Osteocyte (in vitro differentiated cells): ENCODE measurements around the gene MDN1. TPM values are rescaled to one million over a fixed set of nuclear protein-coding genes. Genes with fewer than 3 reads are reported as not detected.

Source experiments
- DNase-seq: peaks from one replicate; pipeline ENCODE4 v3.0.0; 2021; ENCODE audit warnings: mixed read lengths; ENCODE audit not compliant: unreplicated experiment; ENCODE audit errors: extremely low spot score
- H3K27ac Mint-ChIP-seq: one replicate; pipeline ENCODE4 v1.8.0; 2021; ENCODE audit warnings: mild to moderate bottlenecking, mixed read lengths; ENCODE audit not compliant: unreplicated experiment
- H3K27me3 Mint-ChIP-seq: one replicate; pipeline ENCODE4 v1.8.0; 2021; ENCODE audit warnings: mixed read lengths; ENCODE audit not compliant: unreplicated experiment
- H3K36me3 Mint-ChIP-seq: one replicate; pipeline ENCODE4 v1.8.0; 2021; ENCODE audit warnings: mixed read lengths; ENCODE audit not compliant: unreplicated experiment
- H3K4me1 Mint-ChIP-seq: one replicate; pipeline ENCODE4 v1.8.0; 2021; ENCODE audit warnings: mixed read lengths; ENCODE audit not compliant: unreplicated experiment
- H3K4me3 Mint-ChIP-seq: one replicate; pipeline ENCODE4 v1.8.0; 2021; ENCODE audit warnings: mild to moderate bottlenecking, moderate library complexity, mixed read lengths; ENCODE audit not compliant: unreplicated experiment
- H3K9me3 Mint-ChIP-seq: one replicate; pipeline ENCODE4 v1.8.0; 2021; ENCODE audit warnings: mixed read lengths; ENCODE audit not compliant: unreplicated experiment
- total RNA-seq: library from RNA; stranded (reverse); gene quantifications from 2 replicates; pipeline ENCODE4 v1.2.1, GENCODE V29; 2021
- TF ChIP-seq, protein P1 (sequence below): fragments of 200-600 bp; sonication (generic); IDR thresholded peaks from 2 replicates; pipeline ENCODE4 v1.5.0; 2021; ENCODE audit warnings: antibody characterized with exemption, mild to moderate bottlenecking, moderate library complexity

The MDN1 gene
- total RNA-seq, 1 donor from 2014 or later = 30.8 TPM

DNA sequence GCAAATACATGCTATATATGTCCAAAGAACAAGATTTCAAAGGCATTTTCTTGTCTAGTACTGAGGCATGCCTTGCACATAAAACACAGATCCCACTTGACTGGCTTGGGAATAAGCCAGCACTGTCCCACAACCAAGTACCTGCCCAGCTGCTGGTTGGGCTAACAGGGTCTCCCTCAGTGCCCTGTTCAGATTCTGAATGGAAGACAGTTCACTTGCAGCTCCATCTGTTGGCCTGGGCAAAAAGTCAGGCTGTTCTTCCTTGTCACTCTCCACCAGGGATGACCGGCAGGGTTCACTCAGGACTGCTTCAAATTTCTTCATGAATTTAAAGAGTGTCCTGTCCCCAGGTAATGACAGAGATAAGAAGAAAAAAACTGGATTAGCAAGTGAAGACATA is 136.6 kb downstream of the MDN1 start:
- H3K36me3 Mint-ChIP-seq = peaks cover 49% of the 10 kb centered on the region
- TF ChIP-seq, protein P1, sequence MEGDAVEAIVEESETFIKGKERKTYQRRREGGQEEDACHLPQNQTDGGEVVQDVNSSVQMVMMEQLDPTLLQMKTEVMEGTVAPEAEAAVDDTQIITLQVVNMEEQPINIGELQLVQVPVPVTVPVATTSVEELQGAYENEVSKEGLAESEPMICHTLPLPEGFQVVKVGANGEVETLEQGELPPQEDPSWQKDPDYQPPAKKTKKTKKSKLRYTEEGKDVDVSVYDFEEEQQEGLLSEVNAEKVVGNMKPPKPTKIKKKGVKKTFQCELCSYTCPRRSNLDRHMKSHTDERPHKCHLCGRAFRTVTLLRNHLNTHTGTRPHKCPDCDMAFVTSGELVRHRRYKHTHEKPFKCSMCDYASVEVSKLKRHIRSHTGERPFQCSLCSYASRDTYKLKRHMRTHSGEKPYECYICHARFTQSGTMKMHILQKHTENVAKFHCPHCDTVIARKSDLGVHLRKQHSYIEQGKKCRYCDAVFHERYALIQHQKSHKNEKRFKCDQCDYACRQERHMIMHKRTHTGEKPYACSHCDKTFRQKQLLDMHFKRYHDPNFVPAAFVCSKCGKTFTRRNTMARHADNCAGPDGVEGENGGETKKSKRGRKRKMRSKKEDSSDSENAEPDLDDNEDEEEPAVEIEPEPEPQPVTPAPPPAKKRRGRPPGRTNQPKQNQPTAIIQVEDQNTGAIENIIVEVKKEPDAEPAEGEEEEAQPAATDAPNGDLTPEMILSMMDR = no peak
- DNase-seq = no peak
- H3K27ac Mint-ChIP-seq = no peak overlapping the region
- H3K27me3 Mint-ChIP-seq = no peaks in the 10 kb centered on the region
- no peaks in the 10 kb centered on the region for H3K4me1 Mint-ChIP-seq
- H3K9me3 Mint-ChIP-seq = no peaks in the 10 kb centered on the region
- no peak overlapping the region for H3K4me3 Mint-ChIP-seq

DNA sequence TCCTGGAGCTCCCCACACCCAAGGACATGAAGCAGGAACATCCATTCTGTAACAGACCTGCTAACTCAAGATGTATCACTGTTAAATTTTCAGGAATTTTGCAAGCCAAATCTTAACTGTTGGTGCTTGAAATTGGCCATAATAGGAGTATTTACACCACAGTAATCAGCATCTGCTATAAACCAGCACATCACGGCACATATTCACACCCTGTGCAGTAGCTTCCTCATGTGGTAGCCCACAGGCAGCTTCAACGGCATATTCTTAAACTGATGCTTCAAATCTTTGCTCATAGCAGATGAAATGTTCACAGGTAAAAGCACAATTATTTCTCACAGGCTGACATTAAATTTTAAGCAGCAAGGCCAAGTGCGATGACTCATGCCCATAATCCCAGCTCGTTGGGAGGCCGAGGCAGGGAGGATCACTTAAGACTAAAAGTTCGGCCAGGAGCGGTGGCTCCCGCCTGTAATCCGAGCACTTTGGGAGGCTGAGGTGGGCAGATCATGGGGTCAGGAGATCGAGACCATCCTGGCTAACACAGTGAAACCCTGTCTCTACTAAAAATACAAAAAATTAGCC is 137.5 kb downstream of the MDN1 start:
- H3K27ac Mint-ChIP-seq = no peak overlapping the region
- H3K4me1 Mint-ChIP-seq = no peaks in the 10 kb centered on the region
- no peak for DNase-seq
- TF ChIP-seq, protein P1 = no peak
- H3K36me3 Mint-ChIP-seq = peaks cover 44% of the 10 kb centered on the region
- no peak overlapping the region for H3K4me3 Mint-ChIP-seq
- H3K27me3 Mint-ChIP-seq = no peaks in the 10 kb centered on the region
- H3K9me3 Mint-ChIP-seq = no peaks in the 10 kb centered on the region

DNA sequence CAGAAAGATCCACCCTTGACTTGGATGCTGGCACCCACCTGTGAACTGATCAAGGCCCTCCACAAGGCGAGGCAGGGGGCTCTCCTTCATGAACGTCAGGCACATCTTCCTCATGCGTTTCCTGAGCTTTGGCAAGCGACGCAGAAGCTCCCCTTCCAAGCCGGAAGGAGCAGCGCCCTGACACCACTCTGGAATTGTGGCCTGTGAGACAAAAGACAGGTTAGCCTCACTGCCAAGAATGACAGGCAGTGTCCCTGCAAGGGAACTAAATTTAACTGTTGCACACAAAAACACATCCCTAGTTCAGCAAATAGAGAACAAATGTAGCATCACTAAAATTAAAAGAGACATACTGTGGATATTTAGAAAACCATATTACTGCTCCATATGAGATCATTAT is 139.0 kb downstream of the MDN1 start:
- no peak for DNase-seq

DNA sequence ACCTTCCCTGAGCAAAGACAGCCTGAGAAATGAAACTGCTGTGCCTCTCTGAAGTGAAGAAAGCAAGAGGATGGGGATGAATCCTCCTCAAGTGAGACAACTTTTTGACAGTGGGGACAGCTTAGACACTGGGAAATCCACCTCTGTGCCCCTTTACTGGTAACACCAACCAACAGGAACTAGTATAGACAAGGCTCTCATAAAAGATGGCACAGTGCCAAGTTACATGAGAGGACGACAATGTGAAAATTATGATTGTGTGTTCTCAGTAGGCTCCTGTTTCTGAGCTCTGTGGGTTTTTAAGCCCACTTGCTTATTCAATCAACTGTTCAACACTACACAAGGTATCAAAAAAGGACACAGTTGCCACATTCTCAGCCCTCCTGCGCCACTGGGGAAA is 139.4 kb downstream of the MDN1 start:
- no peak for DNase-seq
- H3K4me3 Mint-ChIP-seq = no peak overlapping the region
- H3K27ac Mint-ChIP-seq = no peak overlapping the region
- no peaks in the 10 kb centered on the region for H3K27me3 Mint-ChIP-seq
- TF ChIP-seq, protein P1 = no peak
- no peaks in the 10 kb centered on the region for H3K4me1 Mint-ChIP-seq
- no peaks in the 10 kb centered on the region for H3K9me3 Mint-ChIP-seq
- peaks cover 41% of the 10 kb centered on the region for H3K36me3 Mint-ChIP-seq

More for the DNA sequence above, 139.0 kb downstream of the MDN1 start:
- Mint-ChIP-seq H3K36me3 (peaks cover 40% of the 10 kb centered on the region), H3K27me3 (no peaks in the 10 kb centered on the region), H3K9me3 (no peaks in the 10 kb centered on the region), H3K4me1 (no peaks in the 10 kb centered on the region), H3K4me3 (no peak overlapping the region), H3K27ac (no peak overlapping the region)
- TF ChIP-seq, protein P1 = no peak

DNA sequence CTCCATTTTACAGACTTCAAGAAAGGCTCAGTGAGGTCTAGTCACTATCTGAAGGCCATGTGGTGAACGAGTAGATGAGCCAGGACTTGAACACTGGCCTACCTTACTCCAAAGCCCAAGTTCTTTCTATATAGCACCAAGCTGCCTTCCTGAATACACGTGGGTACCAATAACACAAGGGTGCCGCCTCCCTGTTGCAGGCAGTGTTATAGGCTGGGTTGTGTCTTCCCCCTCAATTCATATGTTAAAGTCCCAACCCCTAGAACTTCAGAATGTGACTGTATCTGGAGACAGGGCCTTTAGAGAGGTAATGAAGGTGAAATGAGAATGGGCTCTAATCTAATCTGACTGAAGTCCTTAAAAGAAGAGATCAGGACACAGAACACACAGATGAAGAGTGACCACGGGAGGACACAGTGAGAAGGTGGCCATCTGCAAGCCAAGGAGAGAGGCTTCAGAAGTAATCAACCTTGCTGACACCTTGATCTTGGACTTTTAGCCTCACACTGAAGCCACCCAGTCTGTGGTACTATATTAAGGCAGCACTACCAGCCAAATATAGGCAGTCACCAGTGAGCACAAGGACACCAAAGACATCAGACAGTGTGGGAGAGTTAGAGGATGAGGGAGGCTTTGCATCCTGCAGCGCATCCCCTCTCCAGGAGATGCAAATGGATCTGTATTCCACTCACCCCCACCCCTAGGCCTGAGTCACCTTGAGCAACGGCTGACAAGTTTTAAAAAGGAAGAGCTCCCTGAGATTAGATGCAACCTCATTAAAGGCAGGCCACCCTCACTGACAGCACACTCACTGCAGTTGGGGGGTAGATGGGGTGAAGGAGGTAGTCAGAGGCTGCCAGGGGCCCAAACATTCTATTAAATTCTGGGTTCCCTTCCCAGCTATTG is 140.1 kb downstream of the MDN1 start:
- TF ChIP-seq, protein P1 = no peak
- H3K4me1 Mint-ChIP-seq = no peaks in the 10 kb centered on the region
- H3K27me3 Mint-ChIP-seq = no peaks in the 10 kb centered on the region
- no peak for DNase-seq
- no peak overlapping the region for H3K4me3 Mint-ChIP-seq
- no peaks in the 10 kb centered on the region for H3K9me3 Mint-ChIP-seq
- peaks cover 39% of the 10 kb centered on the region for H3K36me3 Mint-ChIP-seq
- H3K27ac Mint-ChIP-seq = no peak overlapping the region
